Transverse colon (tissue), 3 donors: ENCODE data around the gene STAMBPL1.

Source experiments
- EP300 ChIP-seq: sonication (generic); formaldehyde crosslinking; IDR thresholded peaks from one replicate; pipeline ENCODE4 v1.6.1; 2017; ENCODE audit warnings: antibody characterized with exemption, low read depth
- POLR2A ChIP-seq: fragments of 450-650 bp; IDR thresholded peaks from one replicate; pipeline ENCODE4 v1.6.1; 2016; ENCODE audit warnings: antibody characterized with exemption, mild to moderate bottlenecking, moderate library complexity
- TF ChIP-seq, protein P1 (sequence below), 5 experiments: fragments of 200-600 bp in 3 of 5; fragments of 450-650 bp in 2 of 5; sonication (generic) in 3 of 5; IDR thresholded peaks; 1 replicate in 2 of 5; 2 replicates in 3 of 5; pipeline ENCODE4 v1.5.1; 2016 to 2017; ENCODE audit warnings: antibody characterized with exemption in 5 of 5, inconsistent platforms in 3 of 5, mild to moderate bottlenecking in 2 of 5, moderate library complexity in 1 of 5

DNA sequence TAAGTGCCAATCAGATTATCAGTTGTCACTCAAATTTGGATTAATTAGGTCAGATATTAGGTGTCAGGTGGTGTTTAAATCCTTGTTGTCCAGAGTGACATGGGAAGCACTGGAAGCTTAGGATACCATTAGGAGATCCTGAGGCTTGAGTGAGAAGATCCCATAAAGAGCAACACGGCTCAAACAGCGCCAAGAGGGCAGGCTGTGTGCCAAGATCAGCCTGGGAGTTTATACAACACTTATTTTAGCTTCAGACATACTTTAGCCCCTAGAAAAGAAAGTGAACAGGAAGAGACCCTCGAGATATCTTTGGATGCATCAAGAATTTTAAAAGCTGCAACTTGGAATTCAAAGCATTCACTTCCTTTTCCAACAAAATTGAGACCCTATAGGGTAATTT, 86.8 kb downstream of the STAMBPL1 start:
- TF ChIP-seq, protein P1, sequence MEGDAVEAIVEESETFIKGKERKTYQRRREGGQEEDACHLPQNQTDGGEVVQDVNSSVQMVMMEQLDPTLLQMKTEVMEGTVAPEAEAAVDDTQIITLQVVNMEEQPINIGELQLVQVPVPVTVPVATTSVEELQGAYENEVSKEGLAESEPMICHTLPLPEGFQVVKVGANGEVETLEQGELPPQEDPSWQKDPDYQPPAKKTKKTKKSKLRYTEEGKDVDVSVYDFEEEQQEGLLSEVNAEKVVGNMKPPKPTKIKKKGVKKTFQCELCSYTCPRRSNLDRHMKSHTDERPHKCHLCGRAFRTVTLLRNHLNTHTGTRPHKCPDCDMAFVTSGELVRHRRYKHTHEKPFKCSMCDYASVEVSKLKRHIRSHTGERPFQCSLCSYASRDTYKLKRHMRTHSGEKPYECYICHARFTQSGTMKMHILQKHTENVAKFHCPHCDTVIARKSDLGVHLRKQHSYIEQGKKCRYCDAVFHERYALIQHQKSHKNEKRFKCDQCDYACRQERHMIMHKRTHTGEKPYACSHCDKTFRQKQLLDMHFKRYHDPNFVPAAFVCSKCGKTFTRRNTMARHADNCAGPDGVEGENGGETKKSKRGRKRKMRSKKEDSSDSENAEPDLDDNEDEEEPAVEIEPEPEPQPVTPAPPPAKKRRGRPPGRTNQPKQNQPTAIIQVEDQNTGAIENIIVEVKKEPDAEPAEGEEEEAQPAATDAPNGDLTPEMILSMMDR (IDR thresholded peaks at IDR 0.05), result no peak
- TF ChIP-seq POLR2A (no peak), EP300 (no peak)
